Suprapubic skin (tissue), 4 donors: ENCODE measurements around the gene ANAPC5. TPM values are rescaled to one million over a fixed set of nuclear protein-coding genes. Genes with fewer than 3 reads are reported as not detected.
"Not testable (repeated sequence)": the region's sequence is repeated elsewhere in the genome, so short reads cannot be mapped to it uniquely, and the experiment has no call there.

Experiments used
- DNase-seq, 2 donors: peaks; one replicate each; pipeline ENCODE4 v3.0.0-alpha.2; 2019; ENCODE audit warnings: low spot score in 2 of 2
- H3K27ac ChIP-seq: fragments of 200-600 bp; sonication (generic); one replicate; pipeline ENCODE4 v1.5.1; 2019
- H3K27me3 ChIP-seq: fragments of 200-600 bp; sonication (generic); one replicate; pipeline ENCODE4 v1.5.1; 2019
- H3K36me3 ChIP-seq: fragments of 200-600 bp; sonication (generic); one replicate; pipeline ENCODE4 v1.5.1; 2019
- H3K4me1 ChIP-seq: fragments of 200-600 bp; sonication (generic); one replicate; pipeline ENCODE4 v1.5.1; 2019
- H3K4me3 ChIP-seq: fragments of 200-600 bp; sonication (generic); one replicate; pipeline ENCODE4 v1.5.1; 2019; ENCODE audit warnings: mild to moderate bottlenecking
- H3K9me3 ChIP-seq: fragments of 200-600 bp; sonication (generic); one replicate; pipeline ENCODE4 v1.5.1; 2019
- CTCF ChIP-seq, 2 donors: fragments of 200-600 bp in 1 of 2; fragments of 450-650 bp in 1 of 2; sonication (generic) in 1 of 2; IDR thresholded peaks; one replicate each; pipeline ENCODE4 v1.5.1; 2016 to 2019; ENCODE audit warnings: antibody characterized with exemption in 2 of 2, mild to moderate bottlenecking in 1 of 2, moderate library complexity in 1 of 2
- EP300 ChIP-seq: sonication (generic); formaldehyde crosslinking; IDR thresholded peaks from one replicate; pipeline ENCODE4 v1.6.1; 2017; ENCODE audit warnings: antibody characterized with exemption
- POLR2A ChIP-seq, 2 donors: fragments of 450-650 bp; IDR thresholded peaks; one replicate each; pipeline ENCODE4 v1.6.1; 2017; ENCODE audit warnings: antibody characterized with exemption in 2 of 2, mild to moderate bottlenecking in 2 of 2, moderate library complexity in 2 of 2
- POLR2AphosphoS5 ChIP-seq, 3 donors: sonication (generic); formaldehyde crosslinking; IDR thresholded peaks; one replicate each; pipeline ENCODE4 v1.6.1; 2017; ENCODE audit warnings: antibody characterized with exemption in 3 of 3
- WGBS: methylation state at CpG from one replicate; pipeline ENCODE4 v1.1.5; 2018; 5-methylcytosine and 5-hydroxymethylcytosine counted together
- total RNA-seq, 4 donors: library from RNA; depleted of rRNA; stranded (reverse); fragments of >200 nt; gene quantifications; one replicate each; pipeline ENCODE4 v1.1.0, GENCODE V29; 2016

ANAPC5 gene
- total RNA-seq, 4 donors from 2014 or later = 94.3 to 227 (median 120) TPM

- no peaks in the 10 kb centered on the region for H3K9me3 ChIP-seq
- H3K27ac ChIP-seq = no peak overlapping the region
- 96% methylated on average over 4 of the region's 4 CpGs for WGBS
- no peaks in the 10 kb centered on the region for H3K36me3 ChIP-seq
- no peaks in the 10 kb centered on the region for H3K27me3 ChIP-seq
- DNase-seq = no peak
- peaks cover 24% of the 10 kb centered on the region for H3K4me1 ChIP-seq
- H3K4me3 ChIP-seq = no peak overlapping the region
- TF ChIP-seq CTCF (IDR thresholded peaks at IDR 0.05) (no peak), EP300 (no peak), POLR2AphosphoS5 (IDR thresholded peaks at IDR 0.05) (no peak), POLR2A (IDR thresholded peaks at IDR 0.05) (no peak)
Observed at GRCh38 chr12:121299662-121300061, 52.5 kb downstream of the ANAPC5 start.

GRCh38 chr12:121298411-121298810 lies 53.8 kb downstream of the ANAPC5 start:
- not testable (repeated sequence) for H3K36me3 ChIP-seq, H3K9me3 ChIP-seq, H3K27me3 ChIP-seq, H3K4me3 ChIP-seq, H3K27ac ChIP-seq, DNase-seq
- 89% methylated on average over 13 of the region's 13 CpGs for WGBS
- peaks cover 30% of the 10 kb centered on the region for H3K4me1 ChIP-seq

GRCh38 chr12:121297435-121297991 lies 54.7 kb downstream of the ANAPC5 start:
- TF ChIP-seq EP300 (no peak), POLR2A (IDR thresholded peaks at IDR 0.05) (no peak), POLR2AphosphoS5 (IDR thresholded peaks at IDR 0.05) (no peak), CTCF (IDR thresholded peaks at IDR 0.05) (no peak)
- 6% methylated on average over 21 of the region's 21 CpGs for WGBS

GRCh38 chr12:121296618-121297434 lies 55.4 kb downstream of the ANAPC5 start, which contains the start of gene CAMKK2:
CAMKK2 (minus strand) TSS chr12:121296709; CDS start chr12:121274526, 22,183 bp downstream.
- H3K27me3 ChIP-seq = no peaks in the 10 kb centered on the region
- peak within 1 kb of the TSS; percentile 99 for H3K4me3 ChIP-seq
- H3K36me3 ChIP-seq = no peaks in the 10 kb centered on the region
- peaks cover 30% of the 10 kb centered on the region for H3K4me1 ChIP-seq
- peak within 1 kb of the TSS; percentile 86 for H3K27ac ChIP-seq
- H3K9me3 ChIP-seq = no peaks in the 10 kb centered on the region
- WGBS = under 1% methylated on average over 51 of the region's 104 CpGs
- peak in 1 of 2 donors; percentile 85 for DNase-seq
- TF ChIP-seq CTCF (IDR thresholded peaks at IDR 0.05) (no peak), EP300 (no peak)

More at GRCh38 chr12:121297435-121297991, 54.7 kb downstream of the ANAPC5 start:
- Histone ChIP-seq H3K27ac (peak overlapping the region; percentile 82), H3K4me3 (peak overlapping the region; percentile 99), H3K4me1 (peaks cover 30% of the 10 kb centered on the region), H3K36me3 (no peaks in the 10 kb centered on the region), H3K27me3 (no peaks in the 10 kb centered on the region), H3K9me3 (no peaks in the 10 kb centered on the region)
- DNase-seq = peak in 1 of 2 donors; percentile 61

GRCh38 chr12:121295746-121296617 lies 56.2 kb downstream of the ANAPC5 start:
- Histone ChIP-seq H3K4me1 (peaks cover 30% of the 10 kb centered on the region), H3K4me3 (peak overlapping the region; percentile 99), H3K27ac (peak overlapping the region; percentile 86), H3K36me3 (no peaks in the 10 kb centered on the region), H3K27me3 (no peaks in the 10 kb centered on the region), H3K9me3 (no peaks in the 10 kb centered on the region)
- TF ChIP-seq CTCF (IDR thresholded peaks at IDR 0.05) (no peak), POLR2AphosphoS5 (IDR thresholded peaks at IDR 0.05) (no peak), EP300 (no peak), POLR2A (IDR thresholded peaks at IDR 0.05) (no peak)
- 0% methylated on average over 8 of the region's 55 CpGs for WGBS
- peak in 1 of 2 donors; percentile 77 for DNase-seq
